Measurements from ENCODE around the gene OR51B6.
"Not testable (repeated sequence)": the region's sequence is repeated elsewhere in the genome, so short reads cannot be mapped to it uniquely, and the experiment has no call there.

OR51B6 gene, protein sequence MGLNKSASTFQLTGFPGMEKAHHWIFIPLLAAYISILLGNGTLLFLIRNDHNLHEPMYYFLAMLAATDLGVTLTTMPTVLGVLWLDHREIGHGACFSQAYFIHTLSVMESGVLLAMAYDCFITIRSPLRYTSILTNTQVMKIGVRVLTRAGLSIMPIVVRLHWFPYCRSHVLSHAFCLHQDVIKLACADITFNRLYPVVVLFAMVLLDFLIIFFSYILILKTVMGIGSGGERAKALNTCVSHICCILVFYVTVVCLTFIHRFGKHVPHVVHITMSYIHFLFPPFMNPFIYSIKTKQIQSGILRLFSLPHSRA

GRCh38 chr11:5351208-5351607, at the start of gene OR51B6:
Gene OR51B6, plus strand, starts transcription at chr11:5351508. Its CDS starts 0 bp downstream, at chr11:5351508.
- DNase-seq = no peak

DNA sequence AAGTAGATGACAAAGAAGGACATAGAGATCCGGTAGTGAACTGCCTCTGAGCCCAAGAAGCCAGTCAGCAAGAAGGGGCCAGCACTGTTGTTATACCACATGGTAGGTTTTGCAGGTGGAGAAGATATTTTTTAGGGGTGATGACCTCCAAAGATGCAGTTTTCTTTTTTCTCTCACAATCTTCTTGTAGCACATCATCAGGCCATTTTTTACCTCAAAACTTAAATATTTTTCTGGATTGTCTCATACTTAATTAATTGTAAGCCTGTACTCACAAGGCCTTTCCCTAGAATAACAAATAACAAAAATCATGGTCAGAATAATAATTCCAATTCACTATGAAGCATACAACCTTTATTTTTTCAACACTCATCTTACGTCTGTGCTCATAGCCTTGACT, 49.5 kb upstream of the OR51B6 start, which contains the start of gene OR51B4:
TSS of gene OR51B4 (minus strand) at position 101 of the 400 bp plus-strand sequence. CDS start at position 101, 0 bp downstream.
- DNase-seq = no peak

DNA sequence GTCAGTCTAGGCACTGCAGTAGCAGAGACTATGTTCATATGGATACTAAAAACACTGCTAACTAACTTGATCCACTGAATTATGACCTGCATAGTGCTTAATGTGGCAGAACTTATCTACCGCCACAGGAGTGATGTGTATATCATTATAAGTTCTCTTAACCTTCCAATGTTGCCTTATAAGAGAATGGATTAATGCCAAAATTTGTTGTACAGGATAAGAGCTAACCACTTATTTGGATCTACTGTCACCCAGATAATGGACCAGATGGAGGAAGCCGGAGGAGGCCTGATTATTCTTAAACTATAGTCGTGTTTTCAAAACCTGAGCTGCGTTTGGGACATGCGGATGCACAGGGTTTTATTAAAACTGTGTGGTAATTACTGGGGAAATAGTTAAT, 47.7 kb upstream of the OR51B6 start:
- no peak for DNase-seq

- no peak for DNase-seq
Observed at GRCh38 chr11:5304046-5304445, 47.3 kb upstream of the OR51B6 start.

GRCh38 chr11:5307256-5308019, 43.9 kb upstream of the OR51B6 start:
- no peak for DNase-seq

DNA sequence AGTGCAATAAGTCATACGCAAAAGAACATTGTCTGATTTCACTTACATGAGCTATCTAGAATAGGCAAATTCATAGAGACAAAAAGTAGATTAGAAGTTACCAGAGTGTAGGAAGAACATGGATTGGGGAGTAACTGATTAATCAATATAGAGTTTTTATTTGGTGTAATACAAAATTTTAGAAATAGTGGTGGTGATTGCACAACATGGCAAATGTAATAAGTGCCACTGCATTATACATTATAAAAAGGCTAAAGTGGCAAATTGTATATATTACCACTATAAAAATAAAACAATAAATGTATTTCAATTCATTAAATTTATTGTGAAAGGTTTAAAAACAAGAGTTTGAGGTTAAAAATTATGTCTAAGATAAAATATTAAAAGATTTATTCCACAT, 40.9 kb upstream of the OR51B6 start:
- no peak for DNase-seq

GRCh38 chr11:5313326-5314023, 37.8 kb upstream of the OR51B6 start:
- DNase-seq = not testable (repeated sequence)

- no peak for DNase-seq
Observed at GRCh38 chr11:5317292-5317691, 34.0 kb upstream of the OR51B6 start.

- DNase-seq = no peak
Observed at GRCh38 chr11:5324197-5324596, 27.1 kb upstream of the OR51B6 start, which contains the start of gene OR51B2. Gene OR51B2, minus strand, starts transcription at chr11:5324297. Its CDS starts 0 bp downstream, at chr11:5324297.

GRCh38 chr11:5335170-5335569, 16.1 kb upstream of the OR51B6 start:
- no peak for DNase-seq

DNA sequence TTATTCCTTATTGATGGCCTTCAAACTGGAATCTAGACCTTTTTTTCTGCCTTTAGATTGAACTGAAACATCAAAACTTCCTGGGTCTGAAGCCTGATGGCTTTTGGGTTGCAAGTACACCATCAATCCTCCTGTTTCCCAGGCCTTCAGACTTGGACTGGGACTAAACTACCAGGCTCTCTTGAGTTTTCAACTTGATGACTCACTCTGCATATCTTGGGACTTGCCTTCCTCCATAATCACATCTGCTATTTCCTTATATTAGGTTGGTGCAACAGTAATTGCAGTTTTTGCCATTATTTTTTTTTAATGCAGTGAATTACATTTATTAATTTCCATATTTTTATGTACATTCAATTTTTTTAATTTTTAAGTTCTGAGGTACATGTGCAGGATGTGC, 15.0 kb upstream of the OR51B6 start:
- DNase-seq = no peak

DNA sequence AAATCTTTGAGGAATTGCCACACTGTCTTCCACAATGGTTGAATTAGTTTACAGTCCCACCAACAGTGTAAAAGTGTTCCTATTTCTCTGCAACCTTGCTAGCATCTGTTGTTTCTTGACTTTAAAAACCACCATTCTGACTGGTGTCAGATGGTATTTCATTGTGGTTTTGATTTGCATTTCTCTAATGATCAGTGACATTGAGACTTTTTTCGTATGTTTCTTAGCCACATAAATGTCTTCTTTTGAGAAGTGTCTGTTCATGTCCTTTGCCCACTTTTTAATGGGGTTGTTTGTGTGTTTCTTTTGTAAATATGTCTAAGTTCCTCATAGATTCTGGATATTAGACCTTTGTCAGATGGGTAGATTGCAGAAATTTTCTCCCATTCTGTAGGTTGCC, 14.1 kb upstream of the OR51B6 start:
- not testable (repeated sequence) for DNase-seq

DNA sequence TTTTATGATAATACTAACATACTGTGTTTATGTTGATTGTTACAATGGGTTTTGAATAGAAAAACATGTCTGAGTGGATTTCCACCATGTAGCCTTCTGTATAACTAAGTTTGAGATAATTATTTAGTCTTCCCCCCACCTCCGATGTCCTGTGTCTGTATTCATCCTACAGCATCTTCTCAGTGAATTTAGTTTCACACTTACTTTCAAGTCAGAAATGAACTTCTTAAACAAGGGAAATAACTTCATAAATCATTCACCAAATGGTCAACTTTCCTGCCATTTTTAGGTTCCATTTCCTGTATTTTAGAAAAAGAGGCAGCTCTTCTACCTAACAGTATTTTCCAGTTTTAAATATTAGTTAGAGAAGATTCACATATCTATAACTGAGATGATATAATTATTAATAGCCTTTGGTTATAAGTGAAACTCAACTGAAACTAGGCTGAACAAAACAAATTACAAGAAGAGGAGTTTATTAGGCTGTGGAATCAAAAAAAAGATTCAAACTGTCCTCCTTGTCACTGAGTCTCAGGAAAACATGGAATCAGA, 11.5 kb upstream of the OR51B6 start:
- no peak for DNase-seq

DNA sequence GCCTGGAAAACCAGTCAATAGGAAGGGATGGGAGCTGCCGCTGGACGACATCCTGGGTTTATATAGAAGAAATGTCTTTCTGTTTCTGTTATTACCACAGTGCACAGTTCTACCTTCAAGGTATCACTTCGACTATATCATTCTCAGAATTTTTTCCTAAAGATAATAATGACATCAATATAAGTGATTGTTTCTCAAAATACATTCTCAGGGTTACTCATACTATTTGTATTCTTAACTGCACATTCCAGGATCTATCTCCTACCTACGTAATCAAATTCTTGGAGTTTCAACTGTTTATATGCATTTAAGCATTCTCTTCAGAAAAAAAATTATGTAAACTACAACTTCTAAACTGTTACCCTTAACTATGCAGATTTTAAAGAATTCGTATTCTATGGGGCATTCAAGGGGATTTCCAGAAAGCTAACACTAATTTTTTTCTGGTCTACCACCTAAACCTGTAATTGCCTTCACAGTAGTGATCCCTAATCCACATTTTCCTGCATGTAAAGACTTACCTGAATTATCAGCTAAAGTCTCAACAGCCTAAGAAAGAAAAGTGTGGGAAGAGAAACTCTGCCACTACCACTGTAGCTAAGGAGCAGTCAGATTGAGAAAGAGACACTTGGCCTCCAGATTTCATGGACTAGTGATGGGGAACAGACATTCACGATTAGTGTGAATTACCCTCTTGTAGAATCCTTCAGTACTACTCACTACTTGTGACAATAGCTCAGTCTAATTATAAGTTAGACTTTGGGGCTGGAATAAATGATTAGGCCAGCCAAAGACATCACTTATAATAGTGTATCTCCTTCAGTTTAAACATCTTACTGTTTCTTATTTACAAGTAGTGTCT, 7.6 kb upstream of the OR51B6 start, which contains the start of gene OR51B5:
TSS of gene OR51B5 (minus strand) at position 51 of the 862 bp plus-strand sequence. CDS start at position 51, 0 bp downstream.
- no peak for DNase-seq

DNA sequence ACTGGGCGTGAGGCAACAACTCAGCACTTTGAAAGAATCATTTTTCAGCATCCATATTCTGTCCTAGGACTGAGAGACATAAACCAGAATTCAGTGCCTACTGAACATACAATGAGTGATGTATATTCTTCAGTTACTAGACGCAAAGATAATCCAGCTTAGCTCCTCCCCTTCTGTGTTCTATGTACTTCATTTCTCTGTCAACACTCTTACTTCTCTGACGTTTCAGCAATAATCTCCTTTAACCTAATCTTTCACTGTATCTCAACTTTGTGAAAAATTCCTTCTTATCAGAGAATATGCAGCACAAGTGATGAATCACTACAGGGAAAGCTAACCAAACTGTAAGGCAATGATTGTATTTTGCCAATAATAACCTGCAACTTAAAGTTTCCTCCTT, 5.5 kb upstream of the OR51B6 start:
- no peak for DNase-seq

GRCh38 chr11:5348551-5349194, 2.6 kb upstream of the OR51B6 start:
- no peak for DNase-seq

- DNase-seq = no peak
Observed at GRCh38 chr11:5349550-5349949, 1.8 kb upstream of the OR51B6 start.

DNA sequence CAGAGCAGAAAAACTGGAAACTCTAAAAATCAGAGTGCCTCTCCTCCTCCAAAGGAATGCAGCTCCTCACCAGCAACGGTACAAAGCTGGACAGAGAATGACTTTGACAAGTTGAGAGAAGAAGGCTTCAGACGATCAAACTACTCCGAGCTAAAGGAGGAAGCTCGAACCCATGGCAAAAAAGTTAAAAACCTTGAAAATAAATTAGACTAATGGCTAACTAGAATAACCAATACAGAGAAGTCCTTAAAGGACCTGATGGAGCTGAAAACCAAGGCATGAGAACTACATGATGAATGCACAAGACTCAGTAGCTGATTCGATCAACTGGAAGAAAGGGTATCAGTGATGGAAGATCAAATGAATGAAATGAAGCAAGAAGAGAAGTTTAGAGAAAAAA, 4.7 kb downstream of the OR51B6 start:
- DNase-seq = not testable (repeated sequence)

DNA sequence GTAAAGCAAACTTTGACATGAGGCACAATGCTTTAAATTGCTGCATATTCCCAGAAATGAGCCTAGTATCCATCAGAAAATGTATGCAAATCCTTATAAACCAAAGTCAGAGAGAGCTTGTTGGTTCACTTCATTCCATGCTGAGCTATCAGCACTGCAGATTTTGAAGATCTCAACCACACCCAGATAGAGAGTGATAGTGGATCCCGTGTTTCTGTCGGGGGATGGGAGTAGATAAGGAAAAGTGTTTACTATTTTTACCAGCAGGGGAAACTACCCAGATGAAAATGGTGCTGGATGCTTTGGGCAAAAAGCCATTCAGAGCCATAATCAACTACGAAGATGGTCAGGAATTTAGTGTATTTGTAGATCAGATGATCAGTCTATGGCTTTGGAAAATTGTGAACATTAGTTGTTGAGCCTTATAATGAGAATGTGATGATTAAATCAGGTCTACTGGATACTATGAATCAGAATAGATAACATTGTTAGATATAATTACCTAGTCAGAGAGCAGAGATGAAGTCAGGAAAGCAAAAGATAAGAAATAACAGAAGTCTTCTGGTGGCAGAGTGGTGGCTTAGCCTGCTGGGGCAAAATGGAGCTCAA, 10.8 kb downstream of the OR51B6 start:
- no peak for DNase-seq

- no peak for DNase-seq
Observed at GRCh38 chr11:5363679-5364078, 12.4 kb downstream of the OR51B6 start.

- DNase-seq = no peak
Observed at GRCh38 chr11:5364214-5364613, 12.9 kb downstream of the OR51B6 start.

Data from stimulated activated CD4-positive, alpha-beta T cell treated with anti-CD3 and anti-CD28 coated beads, Interleukin-15, amount 100 ng/mL, for 24 hours (primary cell).